Measurements from ENCODE around the gene ADGRG7. TPM values are rescaled to one million over a fixed set of nuclear protein-coding genes. Genes with fewer than 3 reads are reported as not detected.

The ADGRG7 gene, protein sequence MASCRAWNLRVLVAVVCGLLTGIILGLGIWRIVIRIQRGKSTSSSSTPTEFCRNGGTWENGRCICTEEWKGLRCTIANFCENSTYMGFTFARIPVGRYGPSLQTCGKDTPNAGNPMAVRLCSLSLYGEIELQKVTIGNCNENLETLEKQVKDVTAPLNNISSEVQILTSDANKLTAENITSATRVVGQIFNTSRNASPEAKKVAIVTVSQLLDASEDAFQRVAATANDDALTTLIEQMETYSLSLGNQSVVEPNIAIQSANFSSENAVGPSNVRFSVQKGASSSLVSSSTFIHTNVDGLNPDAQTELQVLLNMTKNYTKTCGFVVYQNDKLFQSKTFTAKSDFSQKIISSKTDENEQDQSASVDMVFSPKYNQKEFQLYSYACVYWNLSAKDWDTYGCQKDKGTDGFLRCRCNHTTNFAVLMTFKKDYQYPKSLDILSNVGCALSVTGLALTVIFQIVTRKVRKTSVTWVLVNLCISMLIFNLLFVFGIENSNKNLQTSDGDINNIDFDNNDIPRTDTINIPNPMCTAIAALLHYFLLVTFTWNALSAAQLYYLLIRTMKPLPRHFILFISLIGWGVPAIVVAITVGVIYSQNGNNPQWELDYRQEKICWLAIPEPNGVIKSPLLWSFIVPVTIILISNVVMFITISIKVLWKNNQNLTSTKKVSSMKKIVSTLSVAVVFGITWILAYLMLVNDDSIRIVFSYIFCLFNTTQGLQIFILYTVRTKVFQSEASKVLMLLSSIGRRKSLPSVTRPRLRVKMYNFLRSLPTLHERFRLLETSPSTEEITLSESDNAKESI
- under 1 TPM in 1 of 2 donors, not detected in 1; 0.51 TPM for total RNA-seq
- 1 to 10 TPM in 1 of 2 donors, under 1 TPM in 1; 0.08 to 1.4 TPM for polyA plus RNA-seq
- long read RNA-seq, donor 1, result 0 reads
- long read RNA-seq, donor 2, partial matches to known transcripts, result 0 of 1 reads
- long read RNA-seq, donor 2, other reads (novel, unspliced or antisense), result 1 of 1 reads

DNA sequence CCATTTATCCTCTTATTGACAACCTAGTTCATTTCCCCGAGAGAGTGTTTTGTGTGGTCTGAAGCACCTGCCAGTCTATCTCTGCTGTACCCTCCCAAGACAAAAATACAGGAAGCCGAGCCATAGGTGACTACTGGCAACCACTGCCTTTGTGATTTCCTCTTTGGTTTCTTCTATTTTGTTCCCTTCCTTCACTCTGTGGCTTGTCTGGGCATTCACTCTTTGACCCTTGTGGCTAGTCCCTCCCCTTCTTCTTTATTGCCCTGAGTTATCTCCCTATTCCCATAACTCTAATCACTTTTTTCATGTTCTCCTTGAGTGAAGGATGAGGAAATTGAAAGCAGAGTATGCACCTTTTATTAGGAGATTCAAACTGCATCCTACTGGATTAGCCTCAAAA is at the start of gene ADGRG7:
Gene ADGRG7, plus strand, starts transcription at position 297 of the 400 bp plus-strand sequence. CDS start 256 bp downstream, outside the sequence.
- WGBS, 2 donors, result 66 to 87% methylated on average over 2 of the region's 2 CpGs
- no peak within 1 kb of the TSS for H3K27ac ChIP-seq (ENCODE audit: low read depth in 1 of 2, low read length in 2 of 2)
- no peaks in the 10 kb centered on the region for H3K9me3 ChIP-seq (ENCODE audit: control insufficient read depth, low read length)
- ATAC-seq (ENCODE audit: low FRiP score) (no peak), DNase-seq (no peak)
- no peaks in the 10 kb centered on the region for H3K4me1 ChIP-seq (ENCODE audit: control insufficient read depth in 1 of 2, insufficient read depth in 2 of 2, low read length in 2 of 2)
- no peak within 1 kb of the TSS for H3K4me3 ChIP-seq (ENCODE audit: low read length in 2 of 2)
- intact Hi-C loops (cut with DNase I), result no loop called here
- H3K36me3 ChIP-seq (ENCODE audit: control insufficient read depth in 1 of 2, insufficient read depth in 2 of 2, low read length in 1 of 2), result no peaks in the 10 kb centered on the region
- H3K27me3 ChIP-seq (ENCODE audit: control insufficient read depth in 1 of 2, insufficient read depth in 2 of 2, low read length in 1 of 2), result no peaks in the 10 kb centered on the region

DNA sequence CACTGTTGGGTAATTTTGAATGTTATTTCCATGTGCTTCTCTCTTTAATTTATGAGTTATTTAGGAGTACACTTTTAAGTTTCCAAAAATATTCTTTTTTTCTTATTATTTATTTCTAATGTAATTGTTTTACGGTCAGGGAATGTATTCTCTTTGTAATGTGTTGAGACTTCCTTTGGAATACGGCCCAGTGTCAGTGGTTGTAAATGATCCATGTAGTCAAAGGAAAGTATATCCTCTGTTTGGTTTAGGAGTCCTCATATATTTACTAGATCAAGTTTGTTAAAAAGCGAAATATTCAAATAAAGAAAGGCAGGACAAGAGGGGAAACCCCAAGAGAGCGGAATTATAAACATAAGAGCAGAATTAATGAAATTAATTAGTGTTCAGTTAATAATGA is 49.0 kb upstream of the ADGRG7 start:
- Histone ChIP-seq H3K27ac (ENCODE audit: low read depth in 1 of 2, low read length in 2 of 2) (no peak overlapping the region), H3K27me3 (ENCODE audit: control insufficient read depth in 1 of 2, insufficient read depth in 2 of 2, low read length in 1 of 2) (no peaks in the 10 kb centered on the region), H3K4me1 (ENCODE audit: control insufficient read depth in 1 of 2, insufficient read depth in 2 of 2, low read length in 2 of 2) (no peaks in the 10 kb centered on the region), H3K4me3 (ENCODE audit: low read length in 2 of 2) (no peak overlapping the region), H3K36me3 (ENCODE audit: control insufficient read depth in 1 of 2, insufficient read depth in 2 of 2, low read length in 1 of 2) (no peaks in the 10 kb centered on the region), H3K9me3 (ENCODE audit: control insufficient read depth, low read length) (no peaks in the 10 kb centered on the region)
- 89 to 93% methylated on average over 4 of the region's 4 CpGs for WGBS, 2 donors
- ATAC-seq (ENCODE audit: low FRiP score) (no peak), DNase-seq (no peak)
- intact Hi-C loops (cut with DNase I), result no loop called here

DNA sequence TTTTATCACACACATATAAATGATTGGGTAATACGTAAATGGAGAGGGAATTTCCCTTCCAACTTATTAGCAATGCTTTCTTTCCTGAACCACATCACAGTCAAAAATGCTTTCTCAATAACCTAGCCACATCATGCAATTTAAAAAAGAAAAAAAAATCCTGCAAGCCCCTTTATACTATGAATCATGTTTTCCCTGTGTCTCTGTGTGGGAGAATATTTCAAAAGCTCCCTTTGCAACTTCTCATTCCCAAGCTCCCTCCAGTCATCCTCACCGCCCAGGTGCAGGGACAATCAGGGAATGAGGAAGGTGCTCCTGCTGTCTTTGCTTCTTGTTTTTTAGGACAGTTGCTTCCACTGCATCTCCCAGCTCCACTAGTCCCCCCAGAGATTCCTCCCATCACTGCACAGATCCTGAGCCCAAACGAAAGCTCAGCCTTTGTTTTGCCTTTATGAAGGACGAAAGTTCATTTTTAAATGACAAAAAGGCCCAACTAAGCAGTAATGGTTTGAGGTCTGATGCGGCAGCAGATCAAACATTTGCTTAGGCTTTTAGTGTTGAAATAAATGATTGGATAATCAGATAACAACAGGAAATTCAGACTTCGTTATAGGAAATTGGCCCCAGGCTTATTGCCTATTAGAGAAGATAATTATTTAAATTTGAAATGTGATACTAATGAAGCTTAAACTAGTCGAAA is 47.8 kb upstream of the ADGRG7 start:
- DNase-seq (no peak), ATAC-seq (ENCODE audit: low FRiP score) (peak; percentile 41)
- Histone ChIP-seq H3K36me3 (ENCODE audit: control insufficient read depth in 1 of 2, insufficient read depth in 2 of 2, low read length in 1 of 2) (no peaks in the 10 kb centered on the region), H3K27ac (ENCODE audit: low read depth in 1 of 2, low read length in 2 of 2) (no peak overlapping the region), H3K27me3 (ENCODE audit: control insufficient read depth in 1 of 2, insufficient read depth in 2 of 2, low read length in 1 of 2) (no peaks in the 10 kb centered on the region), H3K9me3 (ENCODE audit: control insufficient read depth, low read length) (no peaks in the 10 kb centered on the region), H3K4me1 (ENCODE audit: control insufficient read depth in 1 of 2, insufficient read depth in 2 of 2, low read length in 2 of 2) (no peaks in the 10 kb centered on the region), H3K4me3 (ENCODE audit: low read length in 2 of 2) (no peak overlapping the region)
- WGBS, 2 donors, result 88 to 91% methylated on average over 7 of the region's 7 CpGs
- intact Hi-C loops (cut with DNase I), result no loop called here

DNA sequence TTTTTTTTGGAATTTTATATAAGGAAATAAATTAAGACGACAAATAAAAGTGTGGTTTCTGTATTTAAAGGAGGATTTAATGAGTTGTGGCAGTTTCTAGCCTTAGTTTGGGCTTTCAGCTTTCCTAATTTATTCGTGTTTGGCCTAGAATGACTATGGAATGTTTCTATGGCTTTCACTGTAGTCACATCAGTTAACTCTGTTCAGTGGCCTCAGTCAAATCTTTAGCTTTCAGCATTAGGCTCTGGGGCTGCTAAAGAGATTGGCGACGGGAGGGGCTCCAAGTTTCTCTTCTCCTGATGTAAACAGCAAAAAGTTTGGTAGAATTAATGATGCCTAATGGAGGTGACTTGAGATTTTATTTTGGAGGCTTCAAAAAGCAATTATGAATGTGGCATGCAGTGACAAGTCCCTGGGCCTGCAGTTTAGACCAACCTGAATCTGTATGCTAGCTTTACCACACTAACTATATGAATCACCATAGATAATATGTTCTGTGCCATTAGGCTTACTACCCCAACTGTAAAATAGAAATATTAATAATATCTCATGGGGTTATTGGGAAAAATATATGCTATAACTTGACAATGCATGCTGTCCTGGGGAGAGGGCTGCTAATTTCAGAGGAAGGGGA is 47.1 kb upstream of the ADGRG7 start:
- no peak for DNase-seq
- Histone ChIP-seq H3K9me3 (ENCODE audit: control insufficient read depth, low read length) (no peaks in the 10 kb centered on the region), H3K4me3 (ENCODE audit: low read length in 2 of 2) (no peak overlapping the region), H3K4me1 (ENCODE audit: control insufficient read depth in 1 of 2, insufficient read depth in 2 of 2, low read length in 2 of 2) (no peaks in the 10 kb centered on the region), H3K27me3 (ENCODE audit: control insufficient read depth in 1 of 2, insufficient read depth in 2 of 2, low read length in 1 of 2) (no peaks in the 10 kb centered on the region), H3K36me3 (ENCODE audit: control insufficient read depth in 1 of 2, insufficient read depth in 2 of 2, low read length in 1 of 2) (no peaks in the 10 kb centered on the region), H3K27ac (ENCODE audit: low read depth in 1 of 2, low read length in 2 of 2) (no peak overlapping the region)
- intact Hi-C loops (cut with DNase I), result no loop called here
- 87 to 90% methylated on average over 4 of the region's 4 CpGs for WGBS, 2 donors
- no peak for ATAC-seq (ENCODE audit: low FRiP score)

DNA sequence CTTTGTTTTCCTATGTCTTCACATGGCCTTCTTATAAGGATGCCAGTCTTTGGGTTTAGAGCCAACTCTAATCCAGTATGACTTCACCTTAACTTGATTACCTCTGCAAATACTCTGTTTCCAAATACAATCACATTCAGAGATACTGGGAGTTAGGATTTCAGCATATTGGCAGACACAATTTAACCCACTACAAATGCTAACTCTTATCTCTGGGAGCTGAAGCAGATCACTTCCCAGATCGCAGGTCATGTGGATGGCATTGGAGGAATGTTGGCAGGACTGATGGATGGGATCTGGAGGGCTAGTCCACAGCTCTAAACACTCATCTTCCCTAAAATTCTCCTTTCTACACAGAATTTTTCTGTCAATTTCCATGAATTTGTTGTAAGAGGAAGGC is 46.2 kb upstream of the ADGRG7 start:
- intact Hi-C loops (cut with DNase I), result no loop called here
- no peak overlapping the region for H3K4me3 ChIP-seq (ENCODE audit: low read length in 2 of 2)
- WGBS, 2 donors, result 33 to 45% methylated on average over 1 of the region's 1 CpG
- no peaks in the 10 kb centered on the region for H3K36me3 ChIP-seq (ENCODE audit: control insufficient read depth in 1 of 2, insufficient read depth in 2 of 2, low read length in 1 of 2)
- no peak overlapping the region for H3K27ac ChIP-seq (ENCODE audit: low read depth in 1 of 2, low read length in 2 of 2)
- no peaks in the 10 kb centered on the region for H3K4me1 ChIP-seq (ENCODE audit: control insufficient read depth in 1 of 2, insufficient read depth in 2 of 2, low read length in 2 of 2)
- no peaks in the 10 kb centered on the region for H3K9me3 ChIP-seq (ENCODE audit: control insufficient read depth, low read length)
- DNase-seq (no peak), ATAC-seq (ENCODE audit: low FRiP score) (no peak)
- H3K27me3 ChIP-seq (ENCODE audit: control insufficient read depth in 1 of 2, insufficient read depth in 2 of 2, low read length in 1 of 2), result no peaks in the 10 kb centered on the region

DNA sequence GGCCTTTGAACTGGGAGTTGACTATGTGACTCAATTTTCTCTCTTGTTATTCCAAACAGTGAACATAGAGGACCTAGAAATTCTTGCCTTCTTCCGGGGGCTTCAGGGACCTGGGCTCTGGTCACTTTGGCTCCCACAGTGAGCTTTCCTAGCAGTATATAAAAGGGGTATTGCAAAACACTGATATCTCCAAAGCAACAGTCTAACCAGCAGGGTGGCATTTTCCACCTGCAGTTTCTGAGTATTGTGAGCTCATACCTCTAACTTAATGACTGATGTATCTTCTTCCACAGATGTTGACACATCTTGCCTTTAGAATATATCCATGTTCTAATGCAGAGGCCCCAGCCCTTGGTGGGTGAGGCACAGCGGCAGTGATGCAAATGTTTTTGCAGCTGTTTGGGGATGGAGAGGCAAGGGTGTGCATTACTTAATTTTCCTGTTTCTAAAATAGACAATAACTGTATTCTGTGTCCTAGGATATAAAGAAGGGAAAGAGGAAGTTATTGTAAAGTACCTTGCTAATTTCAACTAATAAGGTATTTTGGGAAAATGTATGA is 45.7 kb upstream of the ADGRG7 start:
- no peaks in the 10 kb centered on the region for H3K27me3 ChIP-seq (ENCODE audit: control insufficient read depth in 1 of 2, insufficient read depth in 2 of 2, low read length in 1 of 2)
- WGBS, 2 donors, result 89 to 93% methylated on average over 2 of the region's 2 CpGs
- intact Hi-C loops (cut with DNase I), result no loop called here
- H3K27ac ChIP-seq (ENCODE audit: low read depth in 1 of 2, low read length in 2 of 2), result no peak overlapping the region
- H3K36me3 ChIP-seq (ENCODE audit: control insufficient read depth in 1 of 2, insufficient read depth in 2 of 2, low read length in 1 of 2), result no peaks in the 10 kb centered on the region
- no peak overlapping the region for H3K4me3 ChIP-seq (ENCODE audit: low read length in 2 of 2)
- H3K9me3 ChIP-seq (ENCODE audit: control insufficient read depth, low read length), result no peaks in the 10 kb centered on the region
- DNase-seq (no peak), ATAC-seq (ENCODE audit: low FRiP score) (no peak)
- H3K4me1 ChIP-seq (ENCODE audit: control insufficient read depth in 1 of 2, insufficient read depth in 2 of 2, low read length in 2 of 2), result no peaks in the 10 kb centered on the region

DNA sequence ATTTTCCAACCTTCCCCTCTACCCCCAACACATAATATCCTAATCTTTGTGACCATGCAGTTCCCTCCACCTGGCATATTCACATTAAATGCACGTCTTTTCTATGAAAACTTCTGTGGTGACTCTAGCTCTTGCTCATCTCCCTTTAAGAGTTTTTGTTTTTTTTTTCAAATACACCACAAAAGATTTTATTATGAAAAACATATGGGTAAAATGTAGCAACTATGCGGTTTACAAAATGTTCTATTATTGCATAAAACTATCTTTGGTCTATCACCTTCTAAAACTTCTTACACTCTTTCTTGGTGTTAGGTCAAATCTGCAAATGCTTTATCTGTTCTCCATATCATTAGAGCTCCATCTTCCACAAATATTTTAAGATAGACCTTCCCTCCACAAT is 38.6 kb upstream of the ADGRG7 start:
- Histone ChIP-seq H3K4me3 (ENCODE audit: low read length in 2 of 2) (no peak overlapping the region), H3K4me1 (ENCODE audit: control insufficient read depth in 1 of 2, insufficient read depth in 2 of 2, low read length in 2 of 2) (no peaks in the 10 kb centered on the region), H3K27ac (ENCODE audit: low read depth in 1 of 2, low read length in 2 of 2) (no peak overlapping the region), H3K36me3 (ENCODE audit: control insufficient read depth in 1 of 2, insufficient read depth in 2 of 2, low read length in 1 of 2) (peaks cover 0 to 6% of the 10 kb centered on the region in 2 donors), H3K27me3 (ENCODE audit: control insufficient read depth in 1 of 2, insufficient read depth in 2 of 2, low read length in 1 of 2) (no peaks in the 10 kb centered on the region), H3K9me3 (ENCODE audit: control insufficient read depth, low read length) (no peaks in the 10 kb centered on the region)
- no peak for ATAC-seq (ENCODE audit: low FRiP score)
- intact Hi-C loops (cut with DNase I), result no loop called here
- no peak for DNase-seq
- WGBS, 2 donors, result 92 to 93% methylated on average over 2 of the region's 2 CpGs

DNA sequence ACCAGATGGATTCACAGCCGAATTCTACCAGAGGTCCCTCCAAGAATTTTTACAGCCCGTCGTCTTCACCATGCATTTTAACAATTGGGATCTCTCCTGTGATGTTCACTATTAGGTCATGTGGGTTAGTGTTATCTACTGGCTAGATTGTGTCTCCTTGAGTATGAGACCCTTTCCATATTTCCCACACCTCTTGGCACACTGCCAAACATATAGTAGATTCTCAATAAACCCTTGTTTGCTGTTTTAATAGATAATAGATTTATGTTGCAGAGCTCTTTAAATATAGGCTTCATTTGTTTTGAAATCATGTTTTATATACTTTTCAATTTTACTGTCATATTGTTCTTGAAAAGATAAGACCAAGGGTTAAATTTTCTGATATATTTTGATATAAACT is 34.9 kb upstream of the ADGRG7 start:
- intact Hi-C loops (cut with DNase I), result no loop called here
- ATAC-seq (ENCODE audit: low FRiP score), result no peak
- H3K4me3 ChIP-seq (ENCODE audit: low read length in 2 of 2), result no peak overlapping the region
- H3K27me3 ChIP-seq (ENCODE audit: control insufficient read depth in 1 of 2, insufficient read depth in 2 of 2, low read length in 1 of 2), result no peaks in the 10 kb centered on the region
- 98 to 99% methylated on average over 3 of the region's 3 CpGs for WGBS, 2 donors
- peaks cover 4 to 5% of the 10 kb centered on the region in 2 donors for H3K36me3 ChIP-seq (ENCODE audit: control insufficient read depth in 1 of 2, insufficient read depth in 2 of 2, low read length in 1 of 2)
- no peak overlapping the region for H3K27ac ChIP-seq (ENCODE audit: low read depth in 1 of 2, low read length in 2 of 2)
- no peaks in the 10 kb centered on the region for H3K4me1 ChIP-seq (ENCODE audit: control insufficient read depth in 1 of 2, insufficient read depth in 2 of 2, low read length in 2 of 2)
- no peak for DNase-seq
- H3K9me3 ChIP-seq (ENCODE audit: control insufficient read depth, low read length), result no peaks in the 10 kb centered on the region

All from aorta (tissue), 5 donors.